GM12872 (cell line): ENCODE results near the gene USP1.

Source experiments
- TF ChIP-seq, protein P1 (sequence below): IDR thresholded peaks from 3 replicates; pipeline ENCODE4 v1.5.1; 2011; ENCODE audit warnings: low read depth, mild to moderate bottlenecking, low read length, moderate library complexity; ENCODE audit not compliant: insufficient read depth

Gene USP1, protein sequence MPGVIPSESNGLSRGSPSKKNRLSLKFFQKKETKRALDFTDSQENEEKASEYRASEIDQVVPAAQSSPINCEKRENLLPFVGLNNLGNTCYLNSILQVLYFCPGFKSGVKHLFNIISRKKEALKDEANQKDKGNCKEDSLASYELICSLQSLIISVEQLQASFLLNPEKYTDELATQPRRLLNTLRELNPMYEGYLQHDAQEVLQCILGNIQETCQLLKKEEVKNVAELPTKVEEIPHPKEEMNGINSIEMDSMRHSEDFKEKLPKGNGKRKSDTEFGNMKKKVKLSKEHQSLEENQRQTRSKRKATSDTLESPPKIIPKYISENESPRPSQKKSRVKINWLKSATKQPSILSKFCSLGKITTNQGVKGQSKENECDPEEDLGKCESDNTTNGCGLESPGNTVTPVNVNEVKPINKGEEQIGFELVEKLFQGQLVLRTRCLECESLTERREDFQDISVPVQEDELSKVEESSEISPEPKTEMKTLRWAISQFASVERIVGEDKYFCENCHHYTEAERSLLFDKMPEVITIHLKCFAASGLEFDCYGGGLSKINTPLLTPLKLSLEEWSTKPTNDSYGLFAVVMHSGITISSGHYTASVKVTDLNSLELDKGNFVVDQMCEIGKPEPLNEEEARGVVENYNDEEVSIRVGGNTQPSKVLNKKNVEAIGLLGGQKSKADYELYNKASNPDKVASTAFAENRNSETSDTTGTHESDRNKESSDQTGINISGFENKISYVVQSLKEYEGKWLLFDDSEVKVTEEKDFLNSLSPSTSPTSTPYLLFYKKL

DNA sequence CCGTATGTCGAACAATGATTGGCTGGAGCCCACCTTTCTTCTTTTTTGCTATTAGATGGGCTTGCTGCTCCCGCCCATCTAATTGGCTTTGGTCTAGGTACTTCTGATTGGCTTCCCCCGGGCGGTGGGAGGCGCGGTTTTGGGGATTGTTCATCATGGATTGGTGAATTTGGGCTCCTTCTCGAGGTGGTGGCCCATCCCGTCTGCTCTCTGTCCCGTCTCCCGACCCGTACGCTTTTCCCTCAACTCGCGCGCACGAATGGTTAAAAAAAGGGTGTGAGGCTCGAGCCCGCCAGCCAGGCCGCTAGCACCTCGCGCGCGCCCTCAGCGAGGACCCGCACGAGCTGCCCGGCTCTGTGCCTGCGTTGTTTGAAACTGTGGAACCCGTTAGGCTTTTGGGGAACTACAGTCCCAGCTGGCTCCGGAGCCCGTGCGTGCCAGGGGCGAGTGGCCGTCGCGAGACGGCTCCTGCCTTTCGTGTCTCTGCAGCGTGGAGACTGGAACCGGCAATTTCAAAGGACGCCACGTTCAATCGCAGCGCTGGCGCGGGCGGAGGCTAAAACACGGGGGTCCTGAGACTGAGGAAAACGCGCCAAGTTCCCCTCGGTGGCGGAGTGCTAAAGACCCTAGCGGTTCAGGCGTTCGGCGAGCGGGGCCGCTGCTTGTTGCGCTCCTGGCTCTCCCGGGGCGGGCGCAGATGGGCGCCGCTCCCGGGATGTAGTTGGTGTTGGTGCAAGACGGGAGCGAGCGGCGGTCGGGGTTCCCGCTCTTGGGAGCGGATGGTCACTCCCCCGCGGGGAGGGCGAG lies at the start of gene USP1:
TSS of gene USP1 (plus strand) at position 584 of the 807 bp plus-strand sequence. CDS start 2,819 bp downstream, outside the sequence.
- TF ChIP-seq, protein P1, sequence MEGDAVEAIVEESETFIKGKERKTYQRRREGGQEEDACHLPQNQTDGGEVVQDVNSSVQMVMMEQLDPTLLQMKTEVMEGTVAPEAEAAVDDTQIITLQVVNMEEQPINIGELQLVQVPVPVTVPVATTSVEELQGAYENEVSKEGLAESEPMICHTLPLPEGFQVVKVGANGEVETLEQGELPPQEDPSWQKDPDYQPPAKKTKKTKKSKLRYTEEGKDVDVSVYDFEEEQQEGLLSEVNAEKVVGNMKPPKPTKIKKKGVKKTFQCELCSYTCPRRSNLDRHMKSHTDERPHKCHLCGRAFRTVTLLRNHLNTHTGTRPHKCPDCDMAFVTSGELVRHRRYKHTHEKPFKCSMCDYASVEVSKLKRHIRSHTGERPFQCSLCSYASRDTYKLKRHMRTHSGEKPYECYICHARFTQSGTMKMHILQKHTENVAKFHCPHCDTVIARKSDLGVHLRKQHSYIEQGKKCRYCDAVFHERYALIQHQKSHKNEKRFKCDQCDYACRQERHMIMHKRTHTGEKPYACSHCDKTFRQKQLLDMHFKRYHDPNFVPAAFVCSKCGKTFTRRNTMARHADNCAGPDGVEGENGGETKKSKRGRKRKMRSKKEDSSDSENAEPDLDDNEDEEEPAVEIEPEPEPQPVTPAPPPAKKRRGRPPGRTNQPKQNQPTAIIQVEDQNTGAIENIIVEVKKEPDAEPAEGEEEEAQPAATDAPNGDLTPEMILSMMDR, result no peak

DNA sequence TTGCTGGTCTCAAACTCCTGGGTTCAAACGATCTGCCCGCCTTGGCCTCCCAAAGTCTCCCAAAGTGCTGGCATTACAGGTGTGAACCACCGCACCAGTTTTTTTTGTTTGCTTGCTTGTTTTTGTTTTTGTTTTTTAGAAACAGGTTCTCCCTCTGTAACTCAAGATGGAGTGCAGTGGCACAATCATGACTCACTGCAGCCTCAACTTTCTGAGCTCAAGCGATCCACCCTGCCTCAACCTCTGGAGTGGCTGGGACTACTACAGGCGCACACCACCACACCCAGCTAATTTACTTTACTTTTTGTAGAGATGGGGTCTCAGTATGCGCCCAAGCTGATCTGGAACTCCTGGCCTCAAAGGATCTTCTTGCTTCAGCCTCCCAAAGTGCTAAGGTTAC lies 47.3 kb upstream of the USP1 start:
- TF ChIP-seq, protein P1, result no peak

DNA sequence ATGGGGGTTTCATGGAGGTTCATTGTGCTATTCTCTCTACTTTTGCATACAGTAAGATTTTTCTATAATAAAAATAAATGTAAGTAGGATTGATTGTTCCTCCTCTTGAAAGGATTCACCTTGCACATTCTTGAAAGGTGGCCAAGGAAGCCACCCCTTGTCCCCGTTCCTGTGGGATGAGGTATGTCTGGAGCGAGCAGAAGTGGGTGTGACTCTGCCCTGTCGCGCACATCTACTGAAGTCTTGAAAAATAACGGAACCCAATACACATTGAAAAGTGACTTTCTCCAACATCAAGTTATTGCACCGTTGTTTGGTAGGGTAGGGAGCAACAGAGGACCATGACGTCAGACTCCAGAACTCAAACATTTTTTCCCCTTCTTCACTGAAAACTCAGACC lies 46.8 kb upstream of the USP1 start:
- TF ChIP-seq, protein P1, result no peak

DNA sequence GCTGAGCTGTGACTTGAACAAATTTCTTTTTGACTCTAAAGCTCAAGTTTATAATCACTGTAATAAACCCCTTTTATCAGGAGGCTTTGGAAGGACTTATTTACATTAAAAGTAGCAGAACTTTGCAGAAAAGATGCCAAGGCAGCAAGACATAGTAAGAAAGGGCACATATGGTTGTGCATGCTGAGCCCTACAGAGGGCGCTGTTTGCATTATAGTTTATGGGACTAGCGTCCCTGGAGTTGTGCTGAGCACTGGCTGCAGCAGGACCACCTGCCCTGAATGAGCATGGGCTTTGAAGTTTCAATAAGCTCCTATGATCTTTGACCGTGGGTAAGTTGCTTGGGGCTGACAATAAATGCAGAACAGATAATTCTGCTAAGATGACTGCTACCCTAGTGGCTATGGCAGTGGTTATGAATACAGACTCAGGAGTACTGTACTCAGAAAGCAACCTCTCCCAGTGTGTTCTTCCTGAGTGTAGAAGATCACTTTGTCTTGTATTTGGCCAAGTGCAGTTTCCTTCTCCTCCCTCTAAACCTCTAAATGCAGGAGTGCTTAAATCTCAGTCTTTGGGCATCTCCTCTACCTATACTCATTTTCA lies 45.4 kb upstream of the USP1 start:
- TF ChIP-seq, protein P1, result peak; percentile 74

DNA sequence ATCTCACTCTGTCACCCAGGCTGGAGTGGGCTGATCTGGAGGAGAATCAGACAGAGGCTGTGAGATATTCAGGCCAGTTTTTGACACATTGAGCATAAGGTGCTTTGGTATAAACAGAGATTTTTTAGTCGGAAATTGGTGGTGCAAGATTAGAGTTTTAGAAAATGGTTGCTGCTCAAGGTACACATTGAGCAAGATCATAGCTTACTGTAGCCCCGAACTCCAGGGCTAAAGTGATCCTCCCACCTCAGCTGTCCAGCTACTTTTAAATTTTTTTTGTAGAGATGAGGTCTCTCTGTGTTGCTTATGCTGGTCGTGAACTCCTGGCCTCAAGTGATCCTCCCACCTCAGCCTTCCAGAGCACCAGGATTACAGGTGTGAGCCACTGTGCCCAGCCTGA lies 43.9 kb upstream of the USP1 start:
- TF ChIP-seq, protein P1, result no peak

DNA sequence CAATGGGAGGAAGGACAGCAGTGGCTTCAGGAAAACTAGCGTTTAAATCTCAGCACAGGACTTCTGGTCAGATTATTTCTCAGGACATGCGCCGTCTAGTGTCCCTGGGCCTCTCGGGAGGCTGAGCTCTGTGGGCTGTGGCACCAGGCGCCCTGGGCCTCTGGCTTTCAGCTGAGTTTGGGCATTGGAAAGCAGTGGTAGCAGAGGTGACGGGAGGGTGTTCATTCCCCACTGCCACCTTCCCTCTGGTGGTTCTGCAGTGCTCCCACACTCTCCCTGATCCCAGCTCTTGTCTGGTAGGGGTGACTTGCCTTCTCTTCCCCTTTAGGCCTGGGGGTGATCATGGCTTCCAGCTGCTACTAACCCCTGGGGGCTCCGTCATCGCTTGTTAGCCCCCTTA lies 42.2 kb upstream of the USP1 start:
- TF ChIP-seq, protein P1, result no peak
